22Rv1 (cell line): ENCODE data around the gene GMPPB.

ENCODE experiments used
- H3K27ac ChIP-seq: fragments of 450-650 bp; 2 replicates; pipeline ENCODE4 v1.5.1; 2017
- CTCF ChIP-seq: fragments of 450-650 bp; IDR thresholded peaks from 2 replicates; pipeline ENCODE4 v1.5.1; 2017; ENCODE audit warnings: mild to moderate bottlenecking
- ZFX ChIP-seq: fragments of 450-650 bp; IDR thresholded peaks from 2 replicates; pipeline ENCODE4 v1.6.1; 2017; ENCODE audit warnings: antibody characterized with exemption, borderline replicate concordance

Gene GMPPB

GRCh38 chr3:49723628-49724551, at the start of gene GMPPB:
TSS of gene GMPPB (minus strand) at chr3:49723951. CDS start at chr3:49723726, 225 bp downstream.
- peak within 1 kb of the TSS; percentile 97 for H3K27ac ChIP-seq
- TF ChIP-seq CTCF = no peak
- no peak for TF ChIP-seq ZFX

GRCh38 chr3:49772703-49773102, 49.0 kb upstream of the GMPPB start:
- no peak overlapping the region for H3K27ac ChIP-seq
- TF ChIP-seq ZFX (no peak), CTCF (no peak)

GRCh38 chr3:49771340-49771938, 47.7 kb upstream of the GMPPB start:
- H3K27ac ChIP-seq = no peak overlapping the region
- TF ChIP-seq ZFX = no peak
- TF ChIP-seq CTCF = no peak

GRCh38 chr3:49769926-49770325, 46.2 kb upstream of the GMPPB start:
- TF ChIP-seq CTCF (no peak), ZFX (no peak)
- H3K27ac ChIP-seq = no peak overlapping the region

GRCh38 chr3:49769286-49769915, 45.6 kb upstream of the GMPPB start:
- no peak overlapping the region for H3K27ac ChIP-seq
- TF ChIP-seq CTCF (no peak), ZFX (no peak)

- no peak overlapping the region for H3K27ac ChIP-seq
- TF ChIP-seq CTCF (no peak), ZFX (no peak)
Observed at GRCh38 chr3:49763981-49764380, 40.2 kb upstream of the GMPPB start.
